GM19395 (cell line): Measurements from ENCODE around the gene TRNT1.

Experiments used
- ATAC-seq: cut with Tn5 transposase; IDR thresholded peaks from one replicate; pipeline ENCODE4 v1.9.1; 2021; ENCODE audit warnings: mild to moderate bottlenecking, moderate library complexity; ENCODE audit not compliant: unreplicated experiment

TRNT1 gene

GRCh38 chr3:3126477-3127431 lies at the start of gene TRNT1:
TRNT1 (plus strand) TSS chr3:3126940; CDS start chr3:3129041, 2,101 bp downstream.
- ATAC-seq: peak; percentile 93

- no peak for ATAC-seq
Observed at GRCh38 chr3:3080309-3080708, 46.4 kb upstream of the TRNT1 start.

- peak; percentile 54 for ATAC-seq
Observed at GRCh38 chr3:3081381-3082233, 45.1 kb upstream of the TRNT1 start.

GRCh38 chr3:3082234-3082924 lies 44.4 kb upstream of the TRNT1 start:
- ATAC-seq: peak; percentile 79

- ATAC-seq: no peak
Observed at GRCh38 chr3:3084890-3085289, 41.9 kb upstream of the TRNT1 start.

- ATAC-seq: no peak
Observed at GRCh38 chr3:3085782-3086181, 41.0 kb upstream of the TRNT1 start.

- no peak for ATAC-seq
Observed at GRCh38 chr3:3086239-3086638, 40.5 kb upstream of the TRNT1 start.

- ATAC-seq: no peak
Observed at GRCh38 chr3:3087279-3087678, 39.5 kb upstream of the TRNT1 start.

- no peak for ATAC-seq
Observed at GRCh38 chr3:3087716-3088465, 38.8 kb upstream of the TRNT1 start.

- ATAC-seq: peak; percentile 99
Observed at GRCh38 chr3:3089017-3089416, 37.7 kb upstream of the TRNT1 start.

GRCh38 chr3:3097958-3098357 lies 28.8 kb upstream of the TRNT1 start:
- ATAC-seq: no peak

GRCh38 chr3:3101660-3102458 lies 24.9 kb upstream of the TRNT1 start:
- peak; percentile 78 for ATAC-seq

- ATAC-seq: no peak
Observed at GRCh38 chr3:3102751-3103150, 24.0 kb upstream of the TRNT1 start.

- no peak for ATAC-seq
Observed at GRCh38 chr3:3105246-3105645, 21.5 kb upstream of the TRNT1 start.

- no peak for ATAC-seq
Observed at GRCh38 chr3:3105815-3106214, 20.9 kb upstream of the TRNT1 start.

- no peak for ATAC-seq
Observed at GRCh38 chr3:3107181-3107580, 19.6 kb upstream of the TRNT1 start.

- ATAC-seq: no peak
Observed at GRCh38 chr3:3107858-3108257, 18.9 kb upstream of the TRNT1 start.

GRCh38 chr3:3109407-3110298 lies 17.1 kb upstream of the TRNT1 start:
- peak; percentile 70 for ATAC-seq

GRCh38 chr3:3110299-3110630 lies 16.5 kb upstream of the TRNT1 start, which contains the start of gene IL5RA:
IL5RA (minus strand) TSS chr3:3110374; CDS start chr3:3104984, 5,390 bp downstream.
- peak; percentile 46 for ATAC-seq
